Adrenal gland (tissue), 12 donors: ENCODE data around the gene TTC27. TPM values are rescaled to one million over a fixed set of nuclear protein-coding genes. Genes with fewer than 3 reads are reported as not detected.
A peak's percentile ranks its signal among the peaks of the same experiment; 100 is the strongest.

Source experiments
- DNase-seq, 7 donors: peaks; one replicate each; pipeline ENCODE4 v3.0.0-alpha.2; 2019 to 2020
- H3K27ac ChIP-seq, 5 donors: fragments of 200-600 bp; sonication (generic) in 4 of 5; 1 replicate in 3 of 5; 2 replicates in 2 of 5; pipeline versions ENCODE4 v1.5.1 to v1.8.0; 2016 to 2020; ENCODE audit warnings: mild to moderate bottlenecking in 1 of 5
- H3K27me3 ChIP-seq: fragments of 200-600 bp; 2 replicates; pipeline ENCODE4 v1.8.0; 2021
- H3K36me3 ChIP-seq, 2 donors: fragments of 200-600 bp; replicated peaks in 1 of 2; 1 replicate in 1 of 2; 2 replicates in 1 of 2; pipeline versions ENCODE4 v1.5.1 to v1.8.0; 2018 to 2022
- H3K4me1 ChIP-seq, 2 donors: fragments of 200-600 bp; replicated peaks in 1 of 2; 1 replicate in 1 of 2; 2 replicates in 1 of 2; pipeline versions ENCODE4 v1.5.1 to v1.8.0; 2018 to 2021
- H3K4me3 ChIP-seq, 4 donors: fragments of 200-600 bp; sonication (generic) in 3 of 4; one replicate each; pipeline ENCODE4 v1.5.1; 2016 to 2018
- H3K9me3 ChIP-seq, 3 donors: fragments of 200-600 bp; sonication (generic) in 1 of 3; replicated peaks in 1 of 3; 1 replicate in 2 of 3; 2 replicates in 1 of 3; pipeline versions ENCODE4 v1.5.1 to v1.8.0; 2016 to 2021
- CTCF ChIP-seq, 6 experiments: fragments of 450-650 bp in 4 of 6; fragments of 200-600 bp in 2 of 6; sonication (generic) in 1 of 6; IDR thresholded peaks; 1 replicate in 5 of 6; 2 replicates in 1 of 6; pipeline versions ENCODE4 v1.5.1 to v1.8.0; 2016 to 2021; ENCODE audit warnings: antibody characterized with exemption in 6 of 6, mild to moderate bottlenecking in 2 of 6, moderate library complexity in 1 of 6
- POLR2A ChIP-seq, 2 donors: fragments of 450-650 bp; IDR thresholded peaks; one replicate each; pipeline ENCODE4 v1.6.1; 2017; ENCODE audit warnings: antibody characterized with exemption in 2 of 2, mild to moderate bottlenecking in 2 of 2, moderate library complexity in 1 of 2
- WGBS, 4 donors: extraction: QIAGEN DNeasy Blood & Tissue Kit in 2 of 4; methylation state at CpG; one replicate each; pipeline versions ENCODE4 v1.1.5 to v1.1.7; 2013 to 2017; 5-methylcytosine and 5-hydroxymethylcytosine counted together
- intact Hi-C, 2 donors: fragments of 100-400 bp; cut with DNase I; formaldehyde crosslinking; loops; one replicate each; pipeline versions ENCODE4 v1.14.1 to v1.15.0; 2022 to 2023
- polyA plus RNA-seq, 3 donors: library from polyadenylated mRNA; stranded (reverse); fragments of 200-250 nt in 2 of 3; fragments of 350-450 nt in 1 of 3; fragmentation: Illumina TruSeq in 1 of 3; extraction: RNeasy Lipid Tissue Mini Kit (QIAGEN cat#74804) in 1 of 3; gene quantifications; one replicate each; pipeline ENCODE4 v1.2.3, GENCODE V29; 2013 to 2014
- total RNA-seq, 9 donors: library from RNA; depleted of rRNA in 4 of 9; stranded (reverse); fragments of >200 nt in 4 of 9; fragments of 120-200 nt in 1 of 9; fragmentation: NEBNext Ultra II Directional in 1 of 9; extraction: Animal tissue kit (Norgen Biotek cat#: 25700) in 1 of 9; gene quantifications; one replicate each; pipeline versions ENCODE4 v1.1.0 to v1.2.4, GENCODE V29; 2013 to 2023
- donor health status: healthy with polysubstance abuse.
- donor health status: Bipolar disorder and iron deficiency.
- donor health status: DM: yes; HTN: yes; CAD: no.
- donor health status: DM: no; HTN: no; CAD: no.
- donor health status: DM: no; HTN: no; CAD: no.
- donor health status: DM: yes; HTN: yes; CAD: no.

The TTC27 gene
- total and polyA plus RNA-seq, 12 donors = 5.7 to 31.1 (median 19.8) TPM

- DNase-seq = peak in 1 of 7 donors; percentile 27
- 84 to 89% (median 84%) methylated on average over 5 of the region's 5 CpGs for WGBS, 4 donors
- Histone ChIP-seq H3K9me3 (no peaks in the 10 kb centered on the region), H3K36me3 (peaks cover 0 to 10% of the 10 kb centered on the region in 2 donors), H3K4me3 (no peak overlapping the region), H3K27ac (no peak overlapping the region), H3K27me3 (no peaks in the 10 kb centered on the region), H3K4me1 (no peaks in the 10 kb centered on the region)
- intact Hi-C loops = no loop called here
- TF ChIP-seq POLR2A (IDR thresholded peaks at IDR 0.05) = no peak
These were observed 19.4 kb downstream of the TTC27 start for GRCh38 chr2:32647180-32647651.

DNA sequence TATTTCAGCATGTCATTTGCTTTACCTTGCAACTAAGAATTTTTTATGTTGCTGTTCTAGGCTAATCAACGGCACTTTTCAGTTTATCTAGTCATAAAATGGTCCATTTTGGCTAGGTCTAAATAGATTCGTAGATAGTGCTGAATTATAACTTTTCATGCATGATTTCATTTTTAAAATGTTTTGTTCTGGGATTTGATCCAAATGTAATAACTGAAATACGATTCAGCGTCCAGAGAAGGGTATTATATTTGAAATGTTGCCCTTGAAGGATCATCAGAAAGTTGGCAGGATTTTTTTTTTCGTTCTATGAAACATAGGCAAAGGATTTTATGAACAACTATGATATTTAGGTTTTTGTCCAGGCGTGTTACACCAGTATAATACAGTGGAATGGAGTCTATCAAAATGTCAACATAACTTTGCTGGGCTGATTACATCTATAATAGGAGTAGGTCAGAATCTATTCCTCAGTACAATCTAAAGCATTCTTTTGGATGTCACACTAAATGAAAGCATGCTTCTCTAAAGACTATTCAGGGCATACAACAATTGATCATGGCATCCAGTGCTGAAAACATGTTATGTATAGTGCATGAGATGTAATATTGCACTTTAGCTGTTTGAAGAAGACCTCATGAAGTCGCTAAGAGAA is 24.8 kb downstream of the TTC27 start:
- DNase-seq = no peak
- H3K4me1 ChIP-seq = peaks cover 0 to 5% of the 10 kb centered on the region in 2 donors
- peaks cover 3 to 6% of the 10 kb centered on the region in 2 donors for H3K36me3 ChIP-seq
- H3K9me3 ChIP-seq = no peaks in the 10 kb centered on the region
- 35 to 43% (median 37%) methylated on average over 7 of the region's 7 CpGs for WGBS, 4 donors
- intact Hi-C loops = no loop called here
- H3K27ac ChIP-seq = peak overlapping the region in 3 of 5 donors; percentile 30 to 43 (median 37)
- no peak overlapping the region for H3K4me3 ChIP-seq
- H3K27me3 ChIP-seq = no peaks in the 10 kb centered on the region
- TF ChIP-seq CTCF (IDR thresholded peaks at IDR 0.05) (no peak), POLR2A (IDR thresholded peaks at IDR 0.05) (no peak)

DNA sequence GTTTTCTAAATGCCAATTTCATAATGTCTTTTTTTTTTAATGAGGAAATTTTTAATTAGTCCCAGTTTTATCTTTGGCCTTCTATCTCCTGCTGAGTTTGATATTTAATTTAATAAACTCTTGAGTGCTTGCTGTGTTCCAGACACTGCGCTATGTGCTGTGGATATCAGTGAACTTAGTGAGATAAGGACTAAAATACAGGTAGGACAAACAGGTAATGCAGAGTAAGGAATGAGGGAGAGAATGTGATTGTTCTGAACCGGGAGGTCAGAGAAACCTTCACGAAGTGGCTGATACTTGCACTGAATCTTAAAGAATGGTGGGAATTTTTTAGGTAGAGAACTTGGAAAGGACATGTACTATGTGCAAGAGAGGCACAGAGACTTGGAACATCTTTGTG is 28.2 kb downstream of the TTC27 start:
- 91 to 94% (median 92%) methylated on average over 3 of the region's 3 CpGs for WGBS, 4 donors
- H3K27ac ChIP-seq = no peak overlapping the region
- no peaks in the 10 kb centered on the region for H3K27me3 ChIP-seq
- DNase-seq = no peak
- H3K9me3 ChIP-seq = no peaks in the 10 kb centered on the region
- TF ChIP-seq POLR2A (IDR thresholded peaks at IDR 0.05) (no peak), CTCF (IDR thresholded peaks at IDR 0.05) (no peak)
- peaks cover 0 to 5% of the 10 kb centered on the region in 2 donors for H3K4me1 ChIP-seq
- peaks cover 3 to 6% of the 10 kb centered on the region in 2 donors for H3K36me3 ChIP-seq
- intact Hi-C loops = no loop called here
- H3K4me3 ChIP-seq = no peak overlapping the region

DNA sequence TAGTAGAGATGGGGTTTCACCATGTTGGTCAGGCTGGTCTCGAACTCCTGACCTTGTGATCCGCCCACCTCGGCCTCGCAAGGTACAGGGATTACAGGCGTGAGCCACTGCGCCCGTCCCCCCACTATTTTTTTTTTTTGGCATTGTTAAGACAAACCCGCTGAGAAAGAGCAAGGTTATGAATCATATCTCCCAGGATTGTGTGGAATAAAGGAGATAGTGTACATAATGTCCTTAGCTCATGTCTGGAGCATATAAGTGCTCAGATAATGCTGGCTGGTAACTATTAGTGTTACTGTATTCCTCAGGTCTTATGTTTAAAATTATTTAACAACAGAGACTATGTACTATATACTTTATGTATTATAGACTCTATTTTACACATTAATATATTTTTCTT is 36.0 kb downstream of the TTC27 start:
- no peaks in the 10 kb centered on the region for H3K4me1 ChIP-seq
- H3K4me3 ChIP-seq = no peak overlapping the region
- H3K27me3 ChIP-seq = no peaks in the 10 kb centered on the region
- no peak overlapping the region for H3K27ac ChIP-seq
- DNase-seq = no peak
- 71 to 91% (median 76%) methylated on average over 8 of the region's 8 CpGs for WGBS, 4 donors
- H3K9me3 ChIP-seq = no peaks in the 10 kb centered on the region
- TF ChIP-seq POLR2A (IDR thresholded peaks at IDR 0.05) (no peak), CTCF (IDR thresholded peaks at IDR 0.05) (no peak)
- no peaks in the 10 kb centered on the region for H3K36me3 ChIP-seq
- intact Hi-C loops = no loop called here

- DNase-seq = no peak
- no peaks in the 10 kb centered on the region for H3K9me3 ChIP-seq
- H3K27me3 ChIP-seq = no peaks in the 10 kb centered on the region
- WGBS, 4 donors = 93 to 100% (median 98%) methylated on average over 1 of the region's 1 CpG
- H3K36me3 ChIP-seq = no peaks in the 10 kb centered on the region
- H3K4me1 ChIP-seq = no peaks in the 10 kb centered on the region
- H3K4me3 ChIP-seq = no peak overlapping the region
- intact Hi-C loops = no loop called here
- H3K27ac ChIP-seq = no peak overlapping the region
- TF ChIP-seq CTCF (IDR thresholded peaks at IDR 0.05) (no peak), POLR2A (IDR thresholded peaks at IDR 0.05) (no peak)
These were observed 38.9 kb downstream of the TTC27 start for GRCh38 chr2:32666704-32667103.
